ENCODE measurements around the gene FAM217B.
"Not testable (repeated sequence)": the region's sequence is repeated elsewhere in the genome, so short reads cannot be mapped to it uniquely, and the experiment has no call there.

The FAM217B gene

GRCh38 chr20:59939052-59939878, 924 bp upstream of the FAM217B start:
- no peak for FAIRE-seq

- FAIRE-seq, result no peak
Observed at GRCh38 chr20:59939879-59940128, 385 bp upstream of the FAM217B start.

GRCh38 chr20:59940956-59941294, 736 bp downstream of the FAM217B start:
- no peak for FAIRE-seq

- no peak for FAIRE-seq
Observed at GRCh38 chr20:59942245-59942644, 2.1 kb downstream of the FAM217B start.

- no peak for FAIRE-seq
Observed at GRCh38 chr20:59944726-59945125, 4.5 kb downstream of the FAM217B start.

- no peak for FAIRE-seq
Observed at GRCh38 chr20:59945175-59945574, 5.0 kb downstream of the FAM217B start.

- FAIRE-seq, result no peak
Observed at GRCh38 chr20:59945731-59946130, 5.5 kb downstream of the FAM217B start.

GRCh38 chr20:59947376-59947775, 7.2 kb downstream of the FAM217B start:
- no peak for FAIRE-seq

- FAIRE-seq, result no peak
Observed at GRCh38 chr20:59948212-59948611, 8.0 kb downstream of the FAM217B start.

GRCh38 chr20:59948828-59949720, 8.9 kb downstream of the FAM217B start:
- FAIRE-seq, result peak; percentile 91

- no peak for FAIRE-seq
Observed at GRCh38 chr20:59949911-59950310, 9.7 kb downstream of the FAM217B start.

- FAIRE-seq, result no peak
Observed at GRCh38 chr20:59954718-59955117, 14.5 kb downstream of the FAM217B start.

- no peak for FAIRE-seq
Observed at GRCh38 chr20:59955131-59955796, 15.1 kb downstream of the FAM217B start.

GRCh38 chr20:59957568-59957967, 17.4 kb downstream of the FAM217B start:
- not testable (repeated sequence) for FAIRE-seq

- FAIRE-seq, result no peak
Observed at GRCh38 chr20:59958123-59958522, 17.9 kb downstream of the FAM217B start, which contains the start of gene CDH26. CDH26 (plus strand) TSS chr20:59958423; CDS start chr20:59958727, 304 bp downstream.

- no peak for FAIRE-seq
Observed at GRCh38 chr20:59958626-59959025, 18.4 kb downstream of the FAM217B start.

GRCh38 chr20:59961423-59961822, 21.2 kb downstream of the FAM217B start:
- no peak for FAIRE-seq

- FAIRE-seq, result no peak
Observed at GRCh38 chr20:59962155-59962554, 22.0 kb downstream of the FAM217B start.

GRCh38 chr20:59966428-59966827, 26.2 kb downstream of the FAM217B start:
- no peak for FAIRE-seq

GRCh38 chr20:59971428-59971827, 31.2 kb downstream of the FAM217B start:
- FAIRE-seq, result no peak

GRCh38 chr20:59972037-59972801, 32.0 kb downstream of the FAM217B start:
- no peak for FAIRE-seq

- FAIRE-seq, result no peak
Observed at GRCh38 chr20:59976156-59976782, 36.1 kb downstream of the FAM217B start.
